GM12891 (cell line): ENCODE data around the gene PUM1.

ENCODE experiments used
- DNase-seq: peaks from one replicate; pipeline ENCODE4 v3.0.0; 2011; ENCODE audit warnings: low spot score; ENCODE audit not compliant: insufficient read length
- FAIRE-seq: peaks from 2 replicates; lab custom pipeline; 2011; peaks lifted over from hg19 to GRCh38; lab: Jason Lieb, UNC
- PAX5 ChIP-seq: IDR thresholded peaks from 2 replicates; pipeline ENCODE4 v1.6.1; 2011; ENCODE audit warnings: low read length, moderate library complexity, mild to moderate bottlenecking; ENCODE audit not compliant: insufficient read depth, severe bottlenecking
- POLR2A ChIP-seq: IDR thresholded peaks from 2 replicates; pipeline ENCODE4 v1.6.1; 2011; ENCODE audit warnings: low read depth, low read length, control low read depth
- POLR2AphosphoS5 ChIP-seq: IDR thresholded peaks from 2 replicates; pipeline ENCODE4 v1.6.1; 2011; ENCODE audit warnings: low read depth, low read length, control low read depth
- POU2F2 ChIP-seq: IDR thresholded peaks from 2 replicates; pipeline ENCODE4 v1.6.1; 2011; ENCODE audit warnings: low read depth, mild to moderate bottlenecking, control low read depth, low read length, moderate library complexity
- SPI1 ChIP-seq: IDR thresholded peaks from 2 replicates; pipeline ENCODE4 v1.6.1; 2011; ENCODE audit warnings: low read depth, low read length, control low read depth
- TAF1 ChIP-seq: IDR thresholded peaks from 2 replicates; pipeline ENCODE4 v1.6.1; 2011; ENCODE audit warnings: low read depth, low read length, control low read depth

PUM1 gene

DNA sequence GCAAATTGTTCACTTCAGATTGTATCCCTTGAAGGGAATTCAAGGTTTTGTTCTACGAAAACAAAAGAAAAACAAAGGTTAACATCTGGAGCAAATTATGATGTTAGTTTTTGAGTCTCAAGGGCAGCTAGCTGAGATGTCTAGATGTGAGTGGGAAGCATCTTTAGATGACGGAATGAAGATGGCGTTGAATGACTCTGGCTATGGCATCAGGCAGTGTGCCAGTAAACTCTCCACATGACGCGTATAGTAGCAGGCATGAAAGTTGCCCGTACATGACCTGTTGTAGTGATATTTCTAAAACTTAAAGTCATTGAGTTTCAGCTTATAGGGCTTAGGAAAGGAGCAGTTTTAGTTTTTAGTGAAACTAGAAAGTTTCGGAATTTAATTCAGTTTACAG is 144.7 kb downstream of the PUM1 start:
- no peak for FAIRE-seq
- TF ChIP-seq POLR2A (no peak), SPI1 (no peak), PAX5 (no peak), POU2F2 (no peak), TAF1 (no peak), POLR2AphosphoS5 (no peak)
- DNase-seq: no peak

DNA sequence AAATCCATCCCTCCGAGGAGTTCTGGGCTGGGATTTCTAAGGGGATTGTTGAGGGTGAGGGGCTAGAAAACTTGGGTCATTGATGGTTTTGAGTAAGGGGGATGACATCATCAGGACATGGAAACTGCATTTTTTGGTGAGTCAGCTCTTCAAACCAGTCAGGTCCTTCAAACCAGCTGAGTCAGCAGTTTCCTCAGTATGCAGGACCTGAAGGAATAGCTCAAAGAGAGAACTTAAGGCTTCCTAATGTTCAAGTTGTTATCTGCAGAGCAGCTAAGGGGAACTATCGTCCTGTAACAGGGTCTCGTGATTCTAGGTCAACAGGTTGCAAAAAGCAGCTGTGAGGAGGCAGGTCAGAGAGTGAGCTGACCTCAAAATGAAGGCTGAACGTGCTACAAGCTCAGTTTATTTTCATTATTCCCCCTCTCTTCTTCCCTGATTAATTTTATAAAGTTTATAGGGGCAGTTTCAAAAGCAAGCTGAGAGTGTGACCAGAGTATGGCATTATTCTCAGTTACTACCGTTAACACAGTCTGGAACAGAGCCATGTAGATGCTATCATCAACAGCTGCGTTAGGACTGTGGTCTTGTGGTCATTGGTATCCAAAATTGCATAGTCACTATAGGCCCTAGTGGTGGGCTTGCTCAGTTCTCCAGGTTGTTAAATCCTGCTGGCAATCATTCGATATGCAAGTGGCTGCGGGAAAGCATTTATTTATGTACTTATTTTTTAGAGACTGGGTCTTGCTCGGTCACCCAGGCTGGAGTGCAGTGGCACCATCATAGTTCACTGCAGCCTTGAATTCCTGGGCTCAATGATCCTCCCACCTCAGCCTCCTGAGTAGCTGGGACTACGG is 146.3 kb downstream of the PUM1 start:
- DNase-seq (no peak), FAIRE-seq (peak; percentile 40)
- no peak for TF ChIP-seq PAX5
- no peak for TF ChIP-seq POU2F2
- TF ChIP-seq SPI1: no peak
- TF ChIP-seq TAF1: no peak
- TF ChIP-seq POLR2AphosphoS5: no peak
- no peak for TF ChIP-seq POLR2A

DNA sequence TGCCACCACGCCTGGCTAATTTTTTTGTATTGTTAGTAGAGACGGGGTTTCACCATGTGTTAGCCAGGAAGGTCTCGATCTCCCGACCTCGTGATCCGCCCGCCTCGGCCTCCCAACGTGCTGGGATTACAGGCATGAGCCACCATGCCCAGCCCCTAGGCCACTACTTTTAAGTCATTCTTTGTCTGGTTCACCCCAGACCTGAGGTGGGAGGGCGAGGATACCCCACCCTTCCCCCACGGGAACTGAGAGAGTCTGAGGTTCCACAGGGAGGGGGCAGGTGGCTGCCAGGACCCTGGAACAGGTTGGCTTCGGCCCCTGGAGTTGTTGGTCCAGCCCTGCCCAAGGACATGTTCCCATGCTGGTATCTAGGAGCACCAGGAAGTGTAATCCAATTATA is 149.2 kb downstream of the PUM1 start:
- FAIRE-seq (no peak), DNase-seq (no peak)
- no peak for TF ChIP-seq SPI1
- TF ChIP-seq POU2F2: no peak
- TF ChIP-seq POLR2AphosphoS5: no peak
- TF ChIP-seq POLR2A: no peak
- TF ChIP-seq TAF1: no peak
- TF ChIP-seq PAX5: no peak

DNA sequence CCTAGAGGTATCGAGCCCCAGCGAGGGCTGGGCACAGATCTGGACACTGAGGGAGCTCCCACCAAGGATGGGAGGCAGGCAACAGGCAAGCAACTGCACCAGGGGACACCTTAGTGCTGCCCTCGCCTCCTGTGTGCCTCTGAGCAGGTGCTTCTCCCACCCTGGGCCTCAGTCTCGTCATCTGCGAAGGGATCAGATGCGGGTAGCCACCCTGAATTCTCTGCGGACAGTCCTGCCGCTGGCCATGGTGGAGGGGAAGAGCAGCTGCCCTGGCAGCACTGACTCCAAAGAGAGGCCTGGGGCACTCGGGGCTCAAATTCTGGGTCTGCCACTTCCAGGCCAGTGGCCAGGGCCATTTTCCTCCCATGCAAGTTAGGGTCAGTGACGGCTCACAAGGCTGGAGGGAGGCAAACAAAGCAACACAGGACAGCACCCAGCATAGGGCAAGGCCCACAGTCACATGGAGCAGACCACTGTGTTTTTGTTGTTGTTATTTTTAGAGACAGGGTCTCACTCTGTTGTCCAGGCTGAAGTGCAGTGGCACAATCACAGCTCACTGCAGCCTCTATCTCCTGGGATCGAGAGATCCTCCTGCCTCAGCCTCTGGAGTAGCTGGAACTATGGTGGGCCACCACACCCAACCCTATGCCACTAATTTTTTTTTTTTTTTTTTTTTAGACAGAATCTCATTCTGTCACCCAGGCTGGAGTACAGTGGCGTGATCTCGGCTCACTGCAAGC is 149.9 kb downstream of the PUM1 start:
- DNase-seq: no peak
- TF ChIP-seq POU2F2: no peak
- no peak for TF ChIP-seq TAF1
- TF ChIP-seq SPI1: no peak
- TF ChIP-seq POLR2AphosphoS5: no peak
- TF ChIP-seq POLR2A: no peak
- no peak for TF ChIP-seq PAX5
- FAIRE-seq: no peak

DNA sequence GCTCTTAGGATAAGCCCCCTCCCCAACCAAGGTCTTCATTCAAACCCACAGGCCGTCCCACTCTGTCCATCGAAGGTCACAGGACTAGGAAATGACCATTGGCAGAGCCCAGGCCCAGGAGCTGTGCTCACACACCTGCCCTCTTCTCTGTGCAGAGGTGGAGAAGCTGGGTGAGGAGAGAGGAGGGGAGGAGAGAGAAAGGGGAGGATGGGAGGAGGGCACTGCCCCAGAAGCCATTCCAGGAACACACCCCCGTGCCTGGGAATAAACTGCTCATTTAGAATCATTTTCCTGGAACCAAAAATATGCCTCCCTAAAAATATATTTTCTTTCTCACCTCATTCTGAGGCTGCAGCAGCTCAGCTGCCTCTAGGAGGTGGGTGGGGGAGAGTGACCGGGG is 150.6 kb downstream of the PUM1 start:
- DNase-seq (no peak), FAIRE-seq (no peak)
- no peak for TF ChIP-seq POU2F2
- TF ChIP-seq SPI1: no peak
- no peak for TF ChIP-seq PAX5
- no peak for TF ChIP-seq TAF1
- TF ChIP-seq POLR2AphosphoS5: no peak
- TF ChIP-seq POLR2A: no peak

DNA sequence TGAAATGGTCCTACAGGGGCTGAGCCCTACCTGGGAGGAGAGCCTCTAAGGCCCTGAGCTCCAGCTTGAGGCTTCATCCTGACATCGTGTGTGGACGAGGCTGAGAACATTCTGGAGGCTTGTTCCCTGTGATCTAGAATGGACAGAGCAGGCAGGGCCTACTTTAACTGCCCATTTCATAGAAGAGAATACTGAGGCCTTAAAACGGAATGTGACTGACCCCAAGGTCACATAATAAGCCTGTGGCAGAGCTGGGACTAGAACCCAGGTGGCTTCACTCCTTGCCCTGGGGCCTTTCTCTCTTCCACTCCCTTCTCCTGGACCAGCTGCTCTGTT is 151.0 kb downstream of the PUM1 start:
- FAIRE-seq (no peak), DNase-seq (no peak)
- TF ChIP-seq SPI1 (no peak), POU2F2 (no peak), TAF1 (no peak), PAX5 (no peak), POLR2AphosphoS5 (no peak), POLR2A (no peak)

DNA sequence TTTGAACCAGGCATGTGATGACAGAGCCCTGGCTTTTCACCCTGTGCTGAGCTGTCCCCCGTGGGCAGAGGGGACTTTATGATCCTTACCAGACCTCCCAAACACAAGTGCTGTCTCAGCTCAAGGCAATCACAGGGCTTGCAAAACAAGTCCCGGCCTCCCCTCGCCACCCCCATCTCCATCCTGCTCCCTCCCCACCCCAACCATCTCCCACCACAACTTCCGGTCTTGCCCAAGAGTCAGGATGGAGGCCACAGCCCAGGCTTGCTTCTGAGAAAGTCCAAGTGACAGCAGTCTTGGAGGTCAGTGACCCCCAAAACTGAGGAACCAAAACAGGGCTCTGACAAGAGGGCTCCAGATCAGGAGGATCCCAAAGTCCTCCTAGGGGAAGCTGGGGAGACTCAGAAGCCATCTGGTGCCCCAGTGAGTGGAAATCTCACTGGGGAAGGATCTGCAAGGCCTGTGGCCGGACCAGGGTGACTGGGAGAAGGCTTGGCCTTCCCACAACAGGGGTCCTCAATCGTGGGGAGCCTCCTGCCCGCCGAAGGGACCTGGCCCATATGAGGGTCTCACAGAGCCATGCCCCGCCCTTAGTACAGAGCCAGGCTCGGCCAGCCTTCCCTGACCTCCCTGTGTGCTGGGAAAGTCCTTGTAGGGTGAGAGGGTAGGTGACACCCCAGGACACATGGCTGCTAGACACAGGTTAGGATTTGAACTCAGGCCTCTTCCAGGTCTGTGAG is 152.4 kb downstream of the PUM1 start:
- FAIRE-seq (no peak), DNase-seq (no peak)
- TF ChIP-seq SPI1: no peak
- no peak for TF ChIP-seq TAF1
- no peak for TF ChIP-seq POLR2A
- no peak for TF ChIP-seq POU2F2
- TF ChIP-seq POLR2AphosphoS5: no peak
- TF ChIP-seq PAX5: no peak

DNA sequence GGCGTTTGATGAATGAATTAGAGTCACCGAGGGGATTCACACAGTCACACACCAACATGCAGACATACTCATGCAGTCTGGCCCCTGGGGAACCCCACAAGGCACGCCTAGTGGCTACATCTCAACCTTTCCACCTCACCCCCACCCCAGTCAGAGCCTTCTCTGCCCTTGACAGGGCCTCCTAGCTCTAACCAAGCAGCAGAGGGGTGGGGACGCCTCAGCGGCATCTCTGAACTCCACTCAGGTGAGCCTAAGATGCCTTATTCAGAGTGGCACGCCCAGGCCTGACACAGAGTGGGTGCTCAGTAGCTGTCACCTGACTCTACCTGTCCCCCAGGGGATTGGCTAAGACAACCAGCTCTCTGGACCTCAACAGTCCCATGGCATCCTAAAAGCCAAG is 153.3 kb downstream of the PUM1 start:
- FAIRE-seq (peak; percentile 23), DNase-seq (no peak)
- TF ChIP-seq POU2F2 (no peak), POLR2A (no peak), TAF1 (no peak), SPI1 (no peak), POLR2AphosphoS5 (no peak), PAX5 (no peak)
